Motor neuron (in vitro differentiated cells): ENCODE results near the gene SPAG16. TPM values are rescaled to one million over a fixed set of nuclear protein-coding genes. Genes with fewer than 3 reads are reported as not detected.

Experiments used
- ATAC-seq, 8 experiments: fragments of 200-7000 bp; cut with Tn5 transposase; replicated peaks in 6 of 8; 2 replicates each; pipeline ENCODE4 v1.8.0; 2021; ENCODE audit warnings: mild to moderate bottlenecking in 8 of 8, moderate library complexity in 8 of 8
- H3K27ac ChIP-seq, 2 donors: fragments of 250-450 bp; sonication (Bioruptor Pico); 2 replicates each; pipeline ENCODE4 v1.9.0; 2021; ENCODE audit warnings: antibody characterized with exemption in 2 of 2, mild to moderate bottlenecking in 2 of 2, moderate library complexity in 1 of 2
- H3K4me1 ChIP-seq, 2 donors: fragments of 250-450 bp; sonication (Bioruptor Pico); replicated peaks in 1 of 2; 2 replicates each; pipeline ENCODE4 v1.6.1; 2021; ENCODE audit warnings: antibody characterized with exemption in 2 of 2, mild to moderate bottlenecking in 2 of 2, moderate library complexity in 1 of 2
- H3K4me3 ChIP-seq, 5 donors: fragments of 250-450 bp; sonication (Bioruptor Pico); 2 replicates each; pipeline ENCODE4 v1.9.0; 2021; ENCODE audit warnings: antibody characterized with exemption in 5 of 5, mild to moderate bottlenecking in 5 of 5, moderate library complexity in 4 of 5
- WGBS, 10 experiments: fragments of 450-650 bp; shearing (Covaris generic); methylation state at CpG; one replicate each; pipeline ENCODE4 v1.0.0; 2022; 5-methylcytosine and 5-hydroxymethylcytosine counted together
- in situ Hi-C, 9 experiments: fragments of 400-800 bp; cut with MboI; loops; one replicate each; pipeline ENCODE4 v1.15.0; 2021; ENCODE audit warnings: low sequenced_read_pairs in 9 of 9, low pct_unique_long_range_greater_than_20kb in 2 of 9; ENCODE audit not compliant: unreplicated experiment in 9 of 9
- total RNA-seq, 8 experiments: library from RNA; unstranded; fragments of 300-600 nt; gene quantifications; 2 replicates each; pipeline versions ENCODE4 v1.2.3 to v1.2.4, GENCODE V29; 2022

The SPAG16 gene
- total RNA-seq, 8 experiments from 2014 or later: 13.2 to 123 (median 34.7) TPM

- Histone ChIP-seq H3K4me3 (no peak overlapping the region), H3K4me1 (no peaks in the 10 kb centered on the region), H3K27ac (no peak overlapping the region)
- peak in 1 of 8 experiments; percentile 56 for ATAC-seq
- in situ Hi-C loops: no loop called here
- WGBS, 10 experiments: 0 to 100% (median 57%) methylated on average over 1 to 5 of the region's 7 CpGs; no CpG with 5 or more reads in 5 of the 10 experiments
These were observed 1026.8 kb downstream of the SPAG16 start for GRCh38 chr2:214311031-214311533.

GRCh38 chr2:214311931-214312749, 1027.9 kb downstream of the SPAG16 start:
- WGBS, 10 experiments: 3 to 95% (median 57%) methylated on average over 1 to 3 of the region's 3 CpGs
- H3K4me1 ChIP-seq: no peaks in the 10 kb centered on the region
- no peak overlapping the region for H3K27ac ChIP-seq
- no peak overlapping the region for H3K4me3 ChIP-seq
- ATAC-seq: no peak
- in situ Hi-C loops: no loop called here

GRCh38 chr2:214315324-214315723, 1031.1 kb downstream of the SPAG16 start:
- H3K4me3 ChIP-seq: no peak overlapping the region
- H3K4me1 ChIP-seq: no peaks in the 10 kb centered on the region
- WGBS, 10 experiments: 33 to 100% (median 84%) methylated on average over 1 to 3 of the region's 3 CpGs
- no peak for ATAC-seq
- in situ Hi-C loops: no loop called here
- H3K27ac ChIP-seq: no peak overlapping the region

- Histone ChIP-seq H3K4me3 (no peak overlapping the region), H3K4me1 (no peaks in the 10 kb centered on the region), H3K27ac (no peak overlapping the region)
- in situ Hi-C loops: no loop called here
- ATAC-seq: no peak
These were observed 1035.9 kb downstream of the SPAG16 start for GRCh38 chr2:214320211-214320610.

GRCh38 chr2:214322662-214323061, 1038.4 kb downstream of the SPAG16 start:
- no peak overlapping the region for H3K4me3 ChIP-seq
- no peaks in the 10 kb centered on the region for H3K4me1 ChIP-seq
- H3K27ac ChIP-seq: no peak overlapping the region
- ATAC-seq: no peak
- in situ Hi-C loops: no loop called here
- 34 to 88% (median 83%) methylated on average over 1 to 3 of the region's 3 CpGs; no CpG with 5 or more reads in 2 of the 10 experiments for WGBS, 10 experiments

GRCh38 chr2:214325404-214325803, 1041.1 kb downstream of the SPAG16 start:
- no peak overlapping the region for H3K27ac ChIP-seq
- no peak overlapping the region for H3K4me3 ChIP-seq
- peaks cover 0 to 4% of the 10 kb centered on the region in 2 donors for H3K4me1 ChIP-seq
- WGBS, 10 experiments: 6 to 100% (median 82%) methylated on average over 1 of the region's 1 CpG; no CpG with 5 or more reads in 3 of the 10 experiments
- in situ Hi-C loops: no loop called here
- no peak for ATAC-seq

- ATAC-seq: peak in 3 of 8 experiments; percentile 21 to 35 (median 25)
- H3K27ac ChIP-seq: no peak overlapping the region
- WGBS, 10 experiments: 0 to 82% (median 20%) methylated on average over 2 to 3 of the region's 3 CpGs; no CpG with 5 or more reads in 1 of the 10 experiments
- H3K4me3 ChIP-seq: no peak overlapping the region
- in situ Hi-C loops: no loop called here
- H3K4me1 ChIP-seq: peaks cover 0 to 4% of the 10 kb centered on the region in 2 donors
These were observed 1044.7 kb downstream of the SPAG16 start for GRCh38 chr2:214328941-214329340.

GRCh38 chr2:214341646-214342045, 1057.4 kb downstream of the SPAG16 start:
- no peaks in the 10 kb centered on the region for H3K4me1 ChIP-seq
- H3K27ac ChIP-seq: no peak overlapping the region
- WGBS, 10 experiments: 13 to 94% (median 48%) methylated on average over 2 of the region's 2 CpGs
- no peak overlapping the region for H3K4me3 ChIP-seq
- ATAC-seq: peak in 1 of 8 experiments; percentile 28
- in situ Hi-C loops: no loop called here

- in situ Hi-C loops: no loop called here
- H3K27ac ChIP-seq: no peak overlapping the region
- ATAC-seq: no peak
- no peak overlapping the region for H3K4me3 ChIP-seq
- WGBS, 10 experiments: 0 to 71% (median 0%) methylated on average over 1 of the region's 1 CpG; no CpG with 5 or more reads in 3 of the 10 experiments
- no peaks in the 10 kb centered on the region for H3K4me1 ChIP-seq
These were observed 1074.2 kb downstream of the SPAG16 start for GRCh38 chr2:214358506-214358905.

GRCh38 chr2:214361116-214361515, 1076.9 kb downstream of the SPAG16 start:
- in situ Hi-C loops: no loop called here
- WGBS, 10 experiments: 23 to 100% (median 82%) methylated on average over 2 to 4 of the region's 4 CpGs
- ATAC-seq: no peak

GRCh38 chr2:214365549-214365948, 1081.3 kb downstream of the SPAG16 start:
- WGBS, 10 experiments: 8 to 100% (median 80%) methylated on average over 1 of the region's 1 CpG; no CpG with 5 or more reads in 1 of the 10 experiments
- in situ Hi-C loops: no loop called here
- no peak for ATAC-seq
- Histone ChIP-seq H3K4me1 (no peaks in the 10 kb centered on the region), H3K4me3 (no peak overlapping the region), H3K27ac (no peak overlapping the region)

More at GRCh38 chr2:214361116-214361515, 1076.9 kb downstream of the SPAG16 start:
- H3K27ac ChIP-seq: no peak overlapping the region
- H3K4me3 ChIP-seq: no peak overlapping the region
- H3K4me1 ChIP-seq: no peaks in the 10 kb centered on the region

GRCh38 chr2:214367171-214367570, 1082.9 kb downstream of the SPAG16 start:
- H3K27ac ChIP-seq: no peak overlapping the region
- H3K4me3 ChIP-seq: no peak overlapping the region
- 0 to 88% (median 40%) methylated on average over 1 to 3 of the region's 3 CpGs; no CpG with 5 or more reads in 3 of the 10 experiments for WGBS, 10 experiments
- in situ Hi-C loops: no loop called here
- no peaks in the 10 kb centered on the region for H3K4me1 ChIP-seq
- ATAC-seq: no peak

- in situ Hi-C loops: no loop called here
These were observed 1092.5 kb downstream of the SPAG16 start for GRCh38 chr2:214376618-214377285.

More at GRCh38 chr2:214376618-214377285, 1092.5 kb downstream of the SPAG16 start:
- Histone ChIP-seq H3K4me3 (no peak overlapping the region), H3K4me1 (peaks cover 0 to 10% of the 10 kb centered on the region in 2 donors), H3K27ac (no peak overlapping the region)
- ATAC-seq: peak in 1 of 8 experiments; percentile 58
- WGBS, 10 experiments: 36 to 95% (median 78%) methylated on average over 2 to 7 of the region's 7 CpGs
